ENCODE measurements around the gene ATXN10.
A peak's percentile ranks its signal among the peaks of the same experiment; 100 is the strongest.

Gene ATXN10

DNA sequence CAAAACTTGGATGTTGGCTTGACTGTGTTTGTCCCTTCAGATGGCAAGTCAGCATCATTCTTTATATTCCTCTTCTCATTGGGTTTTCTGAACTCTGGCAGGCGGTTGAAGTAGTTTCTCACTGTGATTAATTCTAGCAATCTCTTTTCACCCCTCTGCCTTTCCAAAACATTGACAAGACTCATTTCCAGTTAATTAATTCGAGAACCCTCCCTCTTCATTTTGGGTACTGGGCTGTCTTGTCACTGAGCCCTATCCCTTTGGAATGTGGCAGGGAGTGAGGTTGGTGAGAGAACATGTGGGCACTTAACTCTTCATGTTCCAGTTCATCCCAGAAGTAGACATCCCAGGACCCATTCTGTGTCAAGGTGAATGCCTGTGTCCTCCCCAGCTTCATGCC is 172.4 kb downstream of the ATXN10 start:
- DNase-seq (ENCODE audit: low read depth): no peak
- no peak overlapping the region for H3K4me3 ChIP-seq (ENCODE audit: low read depth, low read length)
- TF ChIP-seq, protein P1, sequence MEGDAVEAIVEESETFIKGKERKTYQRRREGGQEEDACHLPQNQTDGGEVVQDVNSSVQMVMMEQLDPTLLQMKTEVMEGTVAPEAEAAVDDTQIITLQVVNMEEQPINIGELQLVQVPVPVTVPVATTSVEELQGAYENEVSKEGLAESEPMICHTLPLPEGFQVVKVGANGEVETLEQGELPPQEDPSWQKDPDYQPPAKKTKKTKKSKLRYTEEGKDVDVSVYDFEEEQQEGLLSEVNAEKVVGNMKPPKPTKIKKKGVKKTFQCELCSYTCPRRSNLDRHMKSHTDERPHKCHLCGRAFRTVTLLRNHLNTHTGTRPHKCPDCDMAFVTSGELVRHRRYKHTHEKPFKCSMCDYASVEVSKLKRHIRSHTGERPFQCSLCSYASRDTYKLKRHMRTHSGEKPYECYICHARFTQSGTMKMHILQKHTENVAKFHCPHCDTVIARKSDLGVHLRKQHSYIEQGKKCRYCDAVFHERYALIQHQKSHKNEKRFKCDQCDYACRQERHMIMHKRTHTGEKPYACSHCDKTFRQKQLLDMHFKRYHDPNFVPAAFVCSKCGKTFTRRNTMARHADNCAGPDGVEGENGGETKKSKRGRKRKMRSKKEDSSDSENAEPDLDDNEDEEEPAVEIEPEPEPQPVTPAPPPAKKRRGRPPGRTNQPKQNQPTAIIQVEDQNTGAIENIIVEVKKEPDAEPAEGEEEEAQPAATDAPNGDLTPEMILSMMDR (conservative IDR thresholded peaks at IDR 0.05; ENCODE audit: low read depth, low read length): no peak

DNA sequence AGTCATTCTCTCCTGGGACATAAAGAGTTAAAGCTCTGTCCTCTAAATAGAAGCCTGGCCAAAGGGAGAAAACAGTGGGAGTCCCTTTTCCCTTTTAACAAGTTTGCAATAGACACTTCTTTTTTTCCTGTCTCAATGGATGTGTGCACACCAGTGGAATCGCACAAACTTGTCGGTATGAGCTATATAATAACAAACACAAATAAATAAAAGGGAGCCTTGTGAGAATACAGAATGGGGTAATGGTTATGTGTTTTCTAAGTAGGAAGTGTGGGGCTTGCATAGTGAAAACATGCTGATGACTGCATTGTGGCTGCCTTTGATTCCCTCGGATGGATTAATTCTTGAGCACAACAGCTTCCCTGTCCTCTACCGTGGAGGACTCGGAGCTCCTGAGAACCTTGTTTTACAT is 173.4 kb downstream of the ATXN10 start:
- peak; percentile 28 for DNase-seq (ENCODE audit: low read depth)
- H3K4me3 ChIP-seq (ENCODE audit: low read depth, low read length): no peak overlapping the region
- TF ChIP-seq, protein P1 (conservative IDR thresholded peaks at IDR 0.05; ENCODE audit: low read depth, low read length): no peak

GRCh38 chr22:45846952-45847351 is 175.3 kb downstream of the ATXN10 start:
- H3K4me3 ChIP-seq (ENCODE audit: low read depth, low read length): no peak overlapping the region
- DNase-seq (ENCODE audit: low read depth): no peak
- TF ChIP-seq, protein P1 (conservative IDR thresholded peaks at IDR 0.05; ENCODE audit: low read depth, low read length): no peak

DNA sequence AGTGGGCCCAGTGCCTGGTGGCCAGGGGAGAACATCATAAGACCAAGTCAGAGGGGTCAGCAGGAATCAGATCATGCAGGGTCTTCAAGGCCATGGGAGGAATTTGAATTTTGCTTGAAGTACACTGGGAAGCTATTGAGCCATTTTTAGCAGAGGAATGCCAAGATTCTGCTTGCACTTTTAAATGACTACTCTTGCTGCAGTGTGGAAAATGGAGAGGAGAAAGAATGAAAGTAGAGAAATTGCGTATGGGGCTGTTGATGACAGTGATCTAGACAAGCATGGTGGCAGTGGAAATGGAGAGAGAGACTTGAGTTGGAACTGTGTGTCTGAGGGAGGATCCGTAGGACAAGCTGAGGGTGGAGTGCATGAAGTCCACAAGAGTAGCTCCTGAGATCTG is 177.3 kb downstream of the ATXN10 start:
- no peak for DNase-seq (ENCODE audit: low read depth)
- no peak overlapping the region for H3K4me3 ChIP-seq (ENCODE audit: low read depth, low read length)
- TF ChIP-seq, protein P1 (conservative IDR thresholded peaks at IDR 0.05; ENCODE audit: low read depth, low read length): no peak

DNA sequence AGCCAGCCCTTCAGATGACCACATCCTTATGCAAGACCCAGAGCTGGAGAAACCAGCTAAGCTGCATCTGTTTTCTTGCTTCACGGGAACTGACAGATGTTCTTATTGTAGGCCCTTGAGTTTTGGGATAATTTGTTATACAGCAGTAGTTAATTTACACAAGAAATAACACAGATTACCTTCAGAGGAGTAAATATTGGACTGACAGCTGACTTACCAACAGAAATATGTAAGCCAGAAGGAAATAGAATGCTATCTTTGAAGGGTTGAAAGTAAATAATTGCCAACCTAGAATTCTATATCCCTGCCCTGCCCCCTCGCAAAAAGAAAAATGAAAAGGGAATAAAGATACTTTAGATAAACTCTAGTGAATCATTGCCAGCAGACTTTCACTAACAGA is 181.2 kb downstream of the ATXN10 start:
- no peak for DNase-seq (ENCODE audit: low read depth)
- no peak overlapping the region for H3K4me3 ChIP-seq (ENCODE audit: low read depth, low read length)
- TF ChIP-seq, protein P1 (conservative IDR thresholded peaks at IDR 0.05; ENCODE audit: low read depth, low read length): no peak

GRCh38 chr22:45855961-45856360 is 184.3 kb downstream of the ATXN10 start:
- TF ChIP-seq, protein P1 (conservative IDR thresholded peaks at IDR 0.05; ENCODE audit: low read depth, low read length): no peak
- no peak overlapping the region for H3K4me3 ChIP-seq (ENCODE audit: low read depth, low read length)
- no peak for DNase-seq (ENCODE audit: low read depth)

DNA sequence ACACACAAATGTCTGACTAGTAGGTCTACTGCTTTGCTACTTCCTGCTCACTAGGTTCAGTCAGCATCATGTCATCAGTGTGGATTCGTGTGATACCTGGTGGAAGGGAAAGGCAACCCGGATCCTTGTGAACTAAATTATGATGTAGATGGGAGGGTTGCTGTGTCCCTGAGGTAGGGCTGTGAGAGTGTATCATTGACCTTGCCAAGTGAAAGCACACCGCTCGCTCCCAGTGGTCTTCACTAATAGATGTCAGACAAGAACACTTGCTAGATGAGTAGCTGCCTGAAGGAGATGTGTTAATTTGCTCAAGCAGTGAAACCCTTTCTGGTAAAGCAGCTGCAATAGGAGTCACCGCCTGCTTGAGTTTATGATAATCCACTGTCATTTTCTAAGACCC is 185.9 kb downstream of the ATXN10 start:
- no peak for DNase-seq (ENCODE audit: low read depth)
- TF ChIP-seq, protein P1 (conservative IDR thresholded peaks at IDR 0.05; ENCODE audit: low read depth, low read length): no peak
- no peak overlapping the region for H3K4me3 ChIP-seq (ENCODE audit: low read depth, low read length)
